Stimulated activated naive B cell treated with anti-CD40 and anti-IgM and Interleukin-4, amounts not matched to agents 10 μg/mL and 1 μg/mL and 100 μg/mL, for 72 hours (primary cell): ENCODE data around the gene RASL11B.
"Not testable (repeated sequence)": the region's sequence is repeated elsewhere in the genome, so short reads cannot be mapped to it uniquely, and the experiment has no call there.

Source experiments
- ATAC-seq, 2 donors: fragments of 150-1000 bp; cut with Tn5 transposase; replicated peaks; 2 replicates each; pipeline ENCODE4 v1.10.0; 2021; ENCODE audit warnings: moderate library complexity in 1 of 2
- DNase-seq: peaks from one replicate; pipeline ENCODE4 v3.0.0; 2021
- H3K27ac Mint-ChIP-seq: one replicate; pipeline ENCODE4 v1.8.0; 2022; ENCODE audit warnings: mild to moderate bottlenecking, mixed read lengths
- H3K27me3 Mint-ChIP-seq, 2 donors: one replicate each; pipeline ENCODE4 v1.8.0; 2022; ENCODE audit warnings: mixed read lengths in 2 of 2
- H3K36me3 Mint-ChIP-seq, 2 donors: one replicate each; pipeline ENCODE4 v1.8.0; 2022; ENCODE audit warnings: mixed read lengths in 2 of 2, mild to moderate bottlenecking in 1 of 2
- H3K4me1 Mint-ChIP-seq, 2 donors: one replicate each; pipeline ENCODE4 v1.8.0; 2022; ENCODE audit warnings: mixed read lengths in 2 of 2, mild to moderate bottlenecking in 1 of 2
- H3K4me3 Mint-ChIP-seq, 2 donors: one replicate each; pipeline ENCODE4 v1.8.0; 2022; ENCODE audit warnings: mild to moderate bottlenecking in 2 of 2, mixed read lengths in 2 of 2, moderate library complexity in 1 of 2
- H3K9me3 Mint-ChIP-seq, 2 donors: one replicate each; pipeline ENCODE4 v1.8.0; 2022; ENCODE audit warnings: mixed read lengths in 2 of 2, mild to moderate bottlenecking in 1 of 2

Gene RASL11B, protein sequence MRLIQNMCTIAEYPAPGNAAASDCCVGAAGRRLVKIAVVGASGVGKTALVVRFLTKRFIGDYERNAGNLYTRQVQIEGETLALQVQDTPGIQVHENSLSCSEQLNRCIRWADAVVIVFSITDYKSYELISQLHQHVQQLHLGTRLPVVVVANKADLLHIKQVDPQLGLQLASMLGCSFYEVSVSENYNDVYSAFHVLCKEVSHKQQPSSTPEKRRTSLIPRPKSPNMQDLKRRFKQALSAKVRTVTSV

DNA sequence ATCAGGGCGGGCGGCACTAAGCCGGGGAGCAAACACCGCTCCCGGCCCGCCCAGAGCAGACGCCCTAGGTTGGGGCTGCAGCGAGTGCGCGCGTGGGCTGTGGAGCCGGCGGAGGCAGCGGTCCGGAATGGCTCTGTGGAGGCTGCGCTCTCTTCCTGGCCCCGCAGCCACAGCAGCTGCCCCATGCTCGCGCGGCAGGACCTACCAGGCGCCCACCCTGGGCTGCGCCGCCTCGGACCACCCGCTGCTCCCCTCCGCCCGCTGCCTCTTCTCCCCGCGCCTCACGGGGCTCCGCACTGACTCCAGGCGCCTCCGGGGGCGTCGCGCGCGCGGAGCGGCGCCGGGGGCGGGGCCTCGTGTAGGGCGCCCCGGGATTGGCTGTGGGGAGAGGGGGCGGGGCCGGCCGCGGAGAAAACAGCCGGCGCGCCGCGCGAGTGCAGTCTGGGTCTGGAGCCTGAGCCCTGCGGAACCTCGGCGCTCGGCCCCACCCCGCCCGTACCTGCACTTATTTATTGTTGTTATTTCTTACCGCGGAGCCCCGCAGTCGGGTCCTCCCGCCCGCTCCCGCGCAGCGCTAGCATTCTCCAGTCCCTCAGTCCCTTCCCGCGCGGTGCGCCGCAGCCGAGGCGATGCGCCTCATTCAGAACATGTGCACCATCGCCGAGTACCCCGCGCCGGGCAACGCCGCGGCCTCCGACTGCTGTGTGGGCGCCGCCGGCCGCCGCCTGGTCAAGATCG is at the start of gene RASL11B:
Gene RASL11B (plus strand): TSS at position 439 of the 738 bp plus-strand sequence. CDS start 191 bp downstream, at position 630.
- DNase-seq, result peak; percentile 73
- H3K36me3 Mint-ChIP-seq, result peaks cover 7 to 10% of the 10 kb centered on the region in 2 donors
- peak within 1 kb of the TSS; percentile 51 for H3K27ac Mint-ChIP-seq
- peaks cover 6 to 24% of the 10 kb centered on the region in 2 donors for H3K4me1 Mint-ChIP-seq
- peaks cover 13 to 15% of the 10 kb centered on the region in 2 donors for H3K9me3 Mint-ChIP-seq
- H3K4me3 Mint-ChIP-seq, result peak within 1 kb of the TSS; percentile 84 to 85
- peaks cover 43 to 55% of the 10 kb centered on the region in 2 donors for H3K27me3 Mint-ChIP-seq
- ATAC-seq, result peak; percentile 98 to 99

DNA sequence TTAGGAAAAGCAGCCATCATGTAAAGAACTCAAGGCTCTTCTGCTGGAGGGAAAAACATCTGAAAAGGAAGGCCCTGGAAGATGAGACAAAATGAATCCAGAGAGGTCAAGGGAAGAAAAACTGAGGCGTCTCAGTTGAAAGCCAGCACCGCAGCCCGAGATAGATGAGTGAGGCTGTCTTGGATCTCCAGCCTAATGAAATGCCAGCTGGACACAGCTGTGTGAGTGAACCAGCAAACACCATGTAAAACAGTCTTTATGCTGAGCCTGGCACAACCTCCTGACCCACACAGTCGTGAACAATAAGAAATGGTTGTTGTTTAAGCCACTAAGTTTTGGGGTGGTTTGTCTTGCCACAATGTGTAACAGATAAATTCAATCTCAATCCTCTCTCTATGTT is 48.6 kb upstream of the RASL11B start:
- H3K27ac Mint-ChIP-seq, result no peak overlapping the region
- no peak for ATAC-seq
- no peaks in the 10 kb centered on the region for H3K36me3 Mint-ChIP-seq
- H3K9me3 Mint-ChIP-seq, result peaks cover 0 to 1% of the 10 kb centered on the region in 2 donors
- peaks cover 0 to 14% of the 10 kb centered on the region in 2 donors for H3K27me3 Mint-ChIP-seq
- H3K4me1 Mint-ChIP-seq, result no peaks in the 10 kb centered on the region
- no peak for DNase-seq
- no peak overlapping the region for H3K4me3 Mint-ChIP-seq

DNA sequence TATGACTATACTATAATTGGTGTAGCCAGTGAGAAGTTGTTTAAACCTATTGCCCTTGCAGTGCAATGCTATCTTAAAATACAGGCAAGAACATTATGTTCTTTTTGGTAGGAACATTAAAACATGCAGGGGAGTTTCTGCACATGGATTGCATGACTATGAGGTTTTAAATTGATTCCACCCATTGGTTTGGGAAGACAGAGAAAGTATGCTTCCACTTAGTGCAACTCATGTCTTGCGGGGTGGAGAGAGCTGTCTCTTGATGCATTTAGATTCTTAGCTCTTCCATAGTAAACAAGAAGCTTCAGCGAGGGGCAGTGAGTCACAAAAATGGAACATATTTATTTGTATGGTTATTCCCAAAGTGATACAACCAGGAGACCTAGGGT is 39.5 kb upstream of the RASL11B start:
- no peak overlapping the region for H3K27ac Mint-ChIP-seq
- no peak overlapping the region for H3K4me3 Mint-ChIP-seq
- H3K4me1 Mint-ChIP-seq, result no peaks in the 10 kb centered on the region
- no peaks in the 10 kb centered on the region for H3K9me3 Mint-ChIP-seq
- ATAC-seq, result no peak
- no peaks in the 10 kb centered on the region for H3K27me3 Mint-ChIP-seq
- H3K36me3 Mint-ChIP-seq, result no peaks in the 10 kb centered on the region
- no peak for DNase-seq

DNA sequence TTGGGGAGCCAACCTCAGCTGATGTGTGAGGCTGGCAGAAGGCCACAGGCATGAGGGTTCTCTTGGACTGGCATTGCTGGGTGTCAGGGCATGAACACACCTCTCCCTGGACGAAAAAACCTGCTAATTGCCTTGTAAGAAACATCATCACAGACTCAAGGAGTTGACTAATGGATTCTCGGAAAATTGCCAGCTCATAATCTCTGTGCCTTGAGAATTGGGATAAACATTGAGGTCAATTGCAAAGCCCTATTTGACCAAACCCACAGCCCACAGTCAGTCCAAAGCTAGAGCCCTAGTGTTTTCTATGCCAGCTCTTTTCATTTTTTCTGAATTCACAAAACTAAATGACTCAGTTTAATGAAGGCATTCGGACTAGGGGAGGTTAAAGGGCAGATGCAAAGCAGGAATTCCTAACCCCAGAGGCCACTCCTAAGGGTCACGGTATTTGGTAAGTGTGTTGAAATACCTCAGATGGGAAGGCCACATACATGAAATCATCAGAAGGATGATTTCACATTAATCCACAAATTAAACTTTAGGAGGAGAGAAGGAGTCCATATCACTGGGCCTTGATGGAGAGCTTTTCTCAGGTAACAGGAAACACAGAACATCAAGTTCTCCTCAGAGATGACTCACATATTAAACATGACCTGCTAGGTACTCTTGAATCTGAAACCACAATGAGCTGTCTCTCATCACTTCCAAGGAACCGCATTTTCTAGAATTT is 39.0 kb upstream of the RASL11B start:
- Mint-ChIP-seq H3K4me1 (no peaks in the 10 kb centered on the region), H3K36me3 (no peaks in the 10 kb centered on the region), H3K4me3 (no peak overlapping the region), H3K27ac (no peak overlapping the region), H3K9me3 (no peaks in the 10 kb centered on the region), H3K27me3 (no peaks in the 10 kb centered on the region)
- peak; percentile 33 to 38 for ATAC-seq
- DNase-seq, result no peak

DNA sequence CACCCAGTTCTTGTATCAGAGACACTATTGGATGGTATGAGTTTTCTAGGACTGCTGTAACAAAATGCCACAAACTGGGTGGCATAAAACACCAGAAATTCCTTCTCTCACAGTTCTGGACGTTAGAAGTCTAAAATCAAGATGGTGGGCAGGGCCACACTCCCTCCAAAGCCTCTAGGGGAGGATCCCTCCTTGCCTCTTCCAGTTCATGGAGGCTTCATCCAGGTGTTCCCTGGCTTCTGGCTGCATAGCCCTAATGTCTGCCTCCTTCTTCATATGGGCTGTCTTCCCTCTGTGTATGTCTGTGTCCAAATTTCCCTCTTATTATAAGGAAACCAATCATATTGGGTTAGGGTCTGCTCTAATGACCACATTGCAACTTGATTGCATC is 38.4 kb upstream of the RASL11B start:
- no peak for ATAC-seq
- Mint-ChIP-seq H3K4me1 (no peaks in the 10 kb centered on the region), H3K36me3 (no peaks in the 10 kb centered on the region), H3K27ac (no peak overlapping the region), H3K9me3 (no peaks in the 10 kb centered on the region), H3K4me3 (no peak overlapping the region), H3K27me3 (no peaks in the 10 kb centered on the region)
- DNase-seq, result no peak

DNA sequence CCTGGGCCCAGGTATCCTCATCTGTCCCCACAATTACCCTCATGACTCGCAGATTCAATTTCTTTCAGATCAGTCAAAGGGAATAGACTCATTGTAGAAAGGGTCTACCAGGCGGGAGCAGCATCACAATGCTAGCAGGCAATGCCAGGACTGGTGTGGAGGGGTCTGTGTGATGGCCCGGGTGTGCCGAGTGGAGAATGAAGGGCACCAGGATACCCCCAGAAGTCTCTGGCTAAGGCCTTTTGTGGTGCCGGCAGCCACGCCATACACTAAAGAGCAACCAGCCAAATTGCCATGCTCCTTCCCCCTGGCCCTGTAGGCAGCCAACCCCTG is 37.9 kb upstream of the RASL11B start:
- H3K27ac Mint-ChIP-seq, result no peak overlapping the region
- no peaks in the 10 kb centered on the region for H3K27me3 Mint-ChIP-seq
- no peaks in the 10 kb centered on the region for H3K36me3 Mint-ChIP-seq
- no peak for ATAC-seq
- H3K4me3 Mint-ChIP-seq, result no peak overlapping the region
- no peaks in the 10 kb centered on the region for H3K4me1 Mint-ChIP-seq
- H3K9me3 Mint-ChIP-seq, result no peaks in the 10 kb centered on the region
- DNase-seq, result no peak

DNA sequence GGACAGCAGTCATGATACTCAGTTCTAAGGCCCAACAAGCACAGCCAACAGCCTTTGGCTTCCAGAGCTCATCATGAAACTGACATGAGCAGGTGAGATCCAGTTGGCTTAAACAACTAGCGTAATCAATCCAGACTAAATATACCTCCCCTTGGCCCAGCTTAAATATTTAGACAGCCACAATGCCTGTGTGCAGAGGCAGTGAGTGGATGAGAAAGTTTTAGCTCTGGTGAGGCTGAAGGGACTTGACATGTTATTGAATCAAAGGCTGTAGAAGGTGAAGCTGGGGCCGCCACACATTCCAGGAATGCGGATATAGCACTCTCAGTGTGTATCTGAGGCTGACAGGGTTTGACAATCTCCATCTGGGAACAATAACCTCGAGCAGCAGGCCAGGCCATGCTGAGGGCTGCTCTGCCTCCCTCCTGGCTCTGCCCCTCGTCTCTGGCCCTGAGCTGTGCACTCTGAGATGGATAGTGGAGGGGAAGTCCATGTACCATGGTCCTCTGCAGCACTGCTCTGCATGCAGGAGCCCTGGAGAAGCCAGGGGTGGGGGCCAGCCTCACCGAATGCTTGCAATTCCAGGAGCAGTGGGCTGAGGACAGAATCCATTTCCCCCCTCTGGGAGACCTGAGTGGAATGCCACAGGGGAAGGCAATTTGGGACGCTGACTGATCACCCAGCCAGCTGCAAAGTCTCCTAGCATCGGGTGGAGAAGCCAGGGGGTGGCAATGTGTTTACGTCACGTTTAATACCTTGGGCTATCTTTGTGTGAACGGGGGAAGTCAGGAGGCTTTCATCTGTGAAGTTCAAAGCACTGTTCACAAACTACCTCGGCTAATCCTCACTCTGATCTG is 37.3 kb upstream of the RASL11B start:
- H3K27ac Mint-ChIP-seq, result no peak overlapping the region
- DNase-seq (no peak), ATAC-seq (no peak)
- H3K9me3 Mint-ChIP-seq, result no peaks in the 10 kb centered on the region
- H3K27me3 Mint-ChIP-seq, result peaks cover 0 to 1% of the 10 kb centered on the region in 2 donors
- no peak overlapping the region for H3K4me3 Mint-ChIP-seq
- H3K4me1 Mint-ChIP-seq, result no peaks in the 10 kb centered on the region
- no peaks in the 10 kb centered on the region for H3K36me3 Mint-ChIP-seq

DNA sequence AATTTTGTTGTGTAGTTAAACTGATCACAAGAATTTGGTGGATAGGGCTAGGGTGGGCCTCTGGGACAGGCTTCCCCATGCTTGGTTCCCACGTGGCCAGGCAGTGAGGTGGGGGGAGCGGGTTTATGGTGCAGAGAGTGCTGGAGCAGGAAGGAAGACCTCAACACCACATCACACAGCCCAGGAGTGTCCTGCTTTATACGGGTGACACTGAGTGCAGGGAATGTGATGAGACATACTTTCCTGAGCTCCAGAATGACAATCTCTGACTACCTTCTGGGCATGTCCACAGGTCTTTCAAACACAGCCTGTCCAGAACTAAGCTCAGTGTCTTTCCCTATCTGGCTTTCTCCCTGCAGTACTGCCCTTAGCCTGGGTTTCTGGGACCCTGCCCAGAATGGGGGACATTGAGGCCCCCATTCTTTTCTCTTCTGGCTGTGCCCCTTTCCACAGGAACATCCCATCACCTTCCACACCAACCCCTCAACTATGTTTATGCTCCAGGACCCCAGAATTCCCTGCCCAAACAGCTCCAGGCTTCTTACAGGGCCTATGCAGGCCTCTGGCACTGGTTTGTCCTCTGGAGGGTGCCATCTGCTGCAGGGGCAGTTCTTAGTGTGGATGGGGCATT is 36.5 kb upstream of the RASL11B start:
- Mint-ChIP-seq H3K4me1 (no peaks in the 10 kb centered on the region), H3K4me3 (no peak overlapping the region), H3K27me3 (peaks cover 0 to 5% of the 10 kb centered on the region in 2 donors), H3K36me3 (no peaks in the 10 kb centered on the region), H3K9me3 (no peaks in the 10 kb centered on the region), H3K27ac (no peak overlapping the region)
- no peak for DNase-seq
- ATAC-seq, result no peak

DNA sequence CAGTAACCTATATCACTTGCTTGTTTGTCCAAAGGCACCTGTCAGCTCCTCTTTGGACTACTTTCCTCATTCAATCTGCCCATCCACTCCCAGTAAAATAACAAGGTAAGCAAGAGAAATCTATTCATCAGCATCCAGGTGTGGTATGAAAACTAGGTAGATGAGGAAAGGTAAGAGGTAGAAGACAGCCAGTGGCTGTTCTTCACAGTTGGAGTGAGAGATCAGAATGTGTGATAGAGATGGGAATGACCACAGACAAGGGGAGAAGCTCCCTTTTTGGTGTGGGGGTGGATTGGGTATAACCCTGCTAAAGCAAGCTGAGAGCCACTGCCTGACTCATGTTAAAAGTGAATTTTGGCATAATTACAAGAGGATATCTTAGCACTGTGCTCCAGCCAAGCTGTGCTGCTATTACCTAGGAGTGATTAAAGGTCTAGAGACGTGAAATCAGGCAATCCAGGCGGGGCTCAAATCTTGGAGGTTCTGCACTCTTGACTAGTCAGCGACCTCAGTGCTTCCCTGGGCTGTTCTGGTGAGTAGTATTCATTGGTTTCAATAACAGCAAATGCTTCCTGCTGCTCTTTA is 28.1 kb upstream of the RASL11B start:
- DNase-seq (no peak), ATAC-seq (no peak)
- Mint-ChIP-seq H3K9me3 (no peaks in the 10 kb centered on the region), H3K4me3 (no peak overlapping the region), H3K4me1 (no peaks in the 10 kb centered on the region), H3K27ac (no peak overlapping the region), H3K27me3 (peaks cover 13 to 16% of the 10 kb centered on the region in 2 donors), H3K36me3 (no peaks in the 10 kb centered on the region)

DNA sequence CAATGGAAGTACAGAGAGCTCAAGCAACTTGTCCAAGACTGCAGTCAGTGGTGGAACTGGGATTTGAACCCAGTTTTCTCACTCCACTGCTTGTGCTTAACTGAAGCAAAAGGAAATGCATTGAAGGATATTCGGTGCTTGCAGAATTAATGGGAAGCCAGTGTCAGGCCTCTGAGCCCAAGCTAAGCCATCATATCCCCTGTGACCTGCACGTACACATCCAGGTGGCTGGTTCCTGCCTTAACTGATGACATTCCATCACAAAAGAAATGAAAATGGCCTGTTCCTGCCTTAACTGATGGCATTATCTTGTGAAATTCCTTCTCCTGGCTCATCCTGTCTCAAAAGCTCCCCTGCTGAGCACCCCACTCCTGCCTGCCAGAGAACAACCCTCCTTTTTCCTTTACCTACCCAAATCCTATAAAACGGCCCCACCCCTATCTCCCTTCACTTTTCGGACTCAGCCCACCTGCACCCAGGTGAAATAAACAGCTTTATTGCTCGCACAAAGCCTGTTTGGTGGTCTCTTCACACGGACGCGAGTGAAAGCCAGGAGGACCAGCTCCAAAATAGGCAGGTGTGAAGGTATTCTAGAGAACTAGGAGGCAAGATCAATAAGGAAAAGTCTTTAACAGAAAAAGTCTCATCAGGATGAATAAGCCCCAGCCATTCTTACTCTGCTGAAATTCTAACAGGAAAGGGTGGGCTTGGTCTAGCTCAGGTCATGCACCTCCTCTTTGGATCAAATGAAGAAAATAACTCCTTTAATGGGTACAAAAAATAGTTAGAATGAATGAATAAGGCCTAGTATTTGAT is 27.3 kb upstream of the RASL11B start:
- H3K36me3 Mint-ChIP-seq, DNase-seq, H3K27ac Mint-ChIP-seq, H3K4me1 Mint-ChIP-seq, ATAC-seq, H3K9me3 Mint-ChIP-seq, H3K4me3 Mint-ChIP-seq: not testable (repeated sequence)
- peaks cover 13 to 14% of the 10 kb centered on the region in 2 donors for H3K27me3 Mint-ChIP-seq

DNA sequence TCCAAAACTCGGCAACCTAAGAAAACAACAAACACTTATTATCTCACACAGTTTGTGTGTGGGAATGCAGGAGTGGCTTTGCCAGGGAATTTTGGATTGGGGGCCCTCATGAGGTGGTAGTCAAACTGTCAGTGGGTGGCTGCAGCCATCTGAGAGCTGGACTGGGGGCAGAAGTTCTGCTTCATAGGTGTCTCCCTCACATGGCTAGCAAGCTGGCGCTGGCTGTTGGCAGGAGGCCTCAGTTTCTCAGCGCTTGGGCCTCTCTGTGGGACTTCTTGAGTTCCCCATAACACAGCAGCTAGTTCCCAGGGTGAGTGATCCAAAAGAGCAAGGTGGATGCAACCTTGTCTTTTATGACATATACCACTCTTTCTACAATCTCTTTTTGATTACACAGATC is 26.0 kb upstream of the RASL11B start:
- DNase-seq (no peak), ATAC-seq (no peak)
- H3K27ac Mint-ChIP-seq, result no peak overlapping the region
- no peaks in the 10 kb centered on the region for H3K4me1 Mint-ChIP-seq
- H3K9me3 Mint-ChIP-seq, result no peaks in the 10 kb centered on the region
- no peaks in the 10 kb centered on the region for H3K36me3 Mint-ChIP-seq
- peaks cover 10 to 13% of the 10 kb centered on the region in 2 donors for H3K27me3 Mint-ChIP-seq
- H3K4me3 Mint-ChIP-seq, result no peak overlapping the region

DNA sequence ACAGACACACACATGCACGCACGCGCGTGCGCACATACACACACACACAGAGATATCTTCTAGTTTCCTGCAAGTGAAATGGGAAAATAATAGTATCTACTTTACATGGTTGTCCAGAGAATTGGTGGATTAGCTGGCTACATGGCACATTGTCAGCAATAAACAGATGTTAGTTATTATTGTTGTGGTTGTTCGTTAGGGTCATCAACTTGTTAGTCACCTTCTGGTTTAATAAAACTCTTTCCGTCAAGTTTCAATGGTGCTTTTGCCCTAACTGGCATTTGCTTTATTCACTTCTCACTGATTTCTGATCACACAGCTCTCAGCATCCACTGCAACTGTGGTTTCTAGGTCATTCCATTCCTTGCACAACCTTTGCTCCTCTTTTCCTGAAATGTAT is 25.4 kb upstream of the RASL11B start:
- Mint-ChIP-seq H3K4me1 (no peaks in the 10 kb centered on the region), H3K9me3 (no peaks in the 10 kb centered on the region), H3K27me3 (peaks cover 10 to 13% of the 10 kb centered on the region in 2 donors), H3K27ac (no peak overlapping the region), H3K4me3 (no peak overlapping the region), H3K36me3 (no peaks in the 10 kb centered on the region)
- ATAC-seq, result no peak
- DNase-seq, result no peak
